ENCODE measurements around the gene EMC6.

GRCh38 chr17:3672571-3672970, 4.0 kb downstream of the EMC6 start:
- TF ChIP-seq TAF1 (IDR thresholded peaks at IDR 0.05; ENCODE audit: borderline replicate concordance, low read depth, low read length) (no peak), POLR2AphosphoS5 (IDR thresholded peaks at IDR 0.05; ENCODE audit: low read depth, low read length) (no peak)

All from GM12892 (cell line).